ENCODE data around the gene TIMMDC1. TPM values are rescaled to one million over a fixed set of nuclear protein-coding genes. Genes with fewer than 3 reads are reported as not detected.

Gene TIMMDC1
- total RNA-seq, 1 experiment from 2014 or later, result 121 TPM

DNA sequence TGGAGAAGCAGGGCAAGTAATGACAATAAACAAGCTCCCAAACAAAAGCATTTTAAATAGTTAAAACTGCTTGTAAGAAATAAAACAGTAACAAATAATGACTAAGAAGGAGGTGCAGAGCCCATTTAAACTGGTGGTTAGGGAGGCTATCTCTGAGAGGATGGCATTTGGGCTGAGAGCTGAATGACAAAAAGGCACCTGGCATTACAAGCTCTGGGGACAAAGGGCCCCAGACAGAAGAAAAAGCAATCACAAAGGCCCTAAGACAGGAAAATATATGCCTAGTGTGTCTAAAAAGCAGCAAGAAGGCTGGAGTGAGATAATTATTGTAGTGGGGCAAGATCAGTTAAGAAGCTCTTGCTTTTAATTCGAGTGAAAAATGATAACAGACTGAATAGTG, 44.5 kb upstream of the TIMMDC1 start:
- Histone ChIP-seq H3K79me2 (ENCODE audit: insufficient read depth, low read length) (peaks cover 40% of the 10 kb centered on the region), H4K20me1 (ENCODE audit: insufficient read depth) (no peaks in the 10 kb centered on the region), H3K4me1 (ENCODE audit: control insufficient read depth in 1 of 2, insufficient read depth in 2 of 2, low read length in 2 of 2) (no peaks in the 10 kb centered on the region), H3K27ac (ENCODE audit: low read depth, low read length) (no peak overlapping the region), H2AFZ (ENCODE audit: low read depth, low read length, poor library complexity, severe bottlenecking) (no peak overlapping the region), H3K27me3 (ENCODE audit: insufficient read depth, low read length) (no peaks in the 10 kb centered on the region), H3K4me2 (ENCODE audit: low read length) (no peak overlapping the region), H3K9me3 (ENCODE audit: control insufficient read depth in 1 of 2, insufficient read depth in 1 of 2, low read depth in 1 of 2, low read length in 2 of 2) (no peaks in the 10 kb centered on the region), H3K9me2 (ENCODE audit: insufficient read depth) (no peaks in the 10 kb centered on the region), H3K9ac (ENCODE audit: low read length) (no peak overlapping the region), H3K36me3 (ENCODE audit: control insufficient read depth in 1 of 2, insufficient read depth in 2 of 2, low read length in 2 of 2) (peaks cover 38 to 47% of the 10 kb centered on the region in 2 experiments), H3K4me3 (replicated peaks in 1 of 2; ENCODE audit: low read depth in 1 of 2, low read length in 2 of 2) (no peak overlapping the region)
- no peak for TF ChIP-seq RAD21 (IDR thresholded peaks at IDR 0.05; ENCODE audit: low read depth)
- no peak for TF ChIP-seq ZNF274 (IDR thresholded peaks at IDR 0.05; ENCODE audit: low read depth, low read length)
- no peak for TF ChIP-seq EGR1 (IDR thresholded peaks at IDR 0.05; ENCODE audit: low read depth)
- intact Hi-C loops (cut with micrococcal nuclease), result no loop called here
- ChIA-PET POLR2A (no interaction called here), RAD21 (ENCODE audit: low non-redundant PET in 1 of 2, low total read pairs in 2 of 2, uncharacterized antibody in 2 of 2, unreplicated experiment in 2 of 2) (no interaction called here), CTCF (no interaction called here)
- no TSS peak for BruUV-seq (replicated peaks)
- DNase-seq (ENCODE audit: low read depth, low spot score) (no peak), ATAC-seq (no peak)

GRCh38 chr3:119456469-119456868, 41.9 kb upstream of the TIMMDC1 start:
- Histone ChIP-seq H2AFZ (ENCODE audit: low read depth, low read length, poor library complexity, severe bottlenecking) (no peak overlapping the region), H3K79me2 (ENCODE audit: insufficient read depth, low read length) (peaks cover 56% of the 10 kb centered on the region), H4K20me1 (ENCODE audit: insufficient read depth) (no peaks in the 10 kb centered on the region), H3K36me3 (ENCODE audit: control insufficient read depth in 1 of 2, insufficient read depth in 2 of 2, low read length in 2 of 2) (peaks cover 34 to 57% of the 10 kb centered on the region in 2 experiments), H3K9ac (ENCODE audit: low read length) (no peak overlapping the region), H3K4me1 (ENCODE audit: control insufficient read depth in 1 of 2, insufficient read depth in 2 of 2, low read length in 2 of 2) (no peaks in the 10 kb centered on the region), H3K4me2 (ENCODE audit: low read length) (no peak overlapping the region), H3K4me3 (replicated peaks in 1 of 2; ENCODE audit: low read depth in 1 of 2, low read length in 2 of 2) (no peak overlapping the region), H3K9me2 (ENCODE audit: insufficient read depth) (no peaks in the 10 kb centered on the region), H3K27me3 (ENCODE audit: insufficient read depth, low read length) (no peaks in the 10 kb centered on the region), H3K27ac (ENCODE audit: low read depth, low read length) (no peak overlapping the region), H3K9me3 (ENCODE audit: control insufficient read depth in 1 of 2, insufficient read depth in 1 of 2, low read depth in 1 of 2, low read length in 2 of 2) (no peaks in the 10 kb centered on the region)
- RAD21 ChIA-PET (ENCODE audit: low non-redundant PET in 1 of 2, low total read pairs in 2 of 2, uncharacterized antibody in 2 of 2, unreplicated experiment in 2 of 2), result no interaction called here
- intact Hi-C loops (cut with micrococcal nuclease), result no loop called here
- ATAC-seq (no peak), DNase-seq (ENCODE audit: low read depth, low spot score) (no peak)
- CTCF ChIA-PET, result no interaction called here
- BruUV-seq (replicated peaks), result no TSS peak
- TF ChIP-seq ZNF274 (IDR thresholded peaks at IDR 0.05; ENCODE audit: low read depth, low read length), result no peak
- TF ChIP-seq ZFX (IDR thresholded peaks at IDR 0.05), result no peak
- no peak for TF ChIP-seq RAD21 (IDR thresholded peaks at IDR 0.05; ENCODE audit: low read depth)
- TF ChIP-seq SRF (IDR thresholded peaks at IDR 0.05; ENCODE audit: low read depth), result no peak
- TF ChIP-seq EGR1 (IDR thresholded peaks at IDR 0.05; ENCODE audit: low read depth), result no peak
- TF ChIP-seq CBX3 (IDR thresholded peaks at IDR 0.05; ENCODE audit: low read depth), result no peak
- TF ChIP-seq, protein P1, sequence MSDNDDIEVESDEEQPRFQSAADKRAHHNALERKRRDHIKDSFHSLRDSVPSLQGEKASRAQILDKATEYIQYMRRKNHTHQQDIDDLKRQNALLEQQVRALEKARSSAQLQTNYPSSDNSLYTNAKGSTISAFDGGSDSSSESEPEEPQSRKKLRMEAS (IDR thresholded peaks at IDR 0.05), result no peak
- no peak for TF ChIP-seq JUND (IDR thresholded peaks at IDR 0.05)
- TF ChIP-seq EZH2phosphoT487 (IDR thresholded peaks at IDR 0.05; ENCODE audit: borderline replicate concordance), result no peak
- no peak for TF ChIP-seq POLR2A (IDR thresholded peaks at IDR 0.05; ENCODE audit: borderline replicate concordance, extremely low read depth, insufficient read depth, insufficient read length)
- no peak for TF ChIP-seq EZH2 (IDR thresholded peaks at IDR 0.05)
- no peak for TF ChIP-seq YY1 (IDR thresholded peaks at IDR 0.05; ENCODE audit: extremely low read depth, insufficient replicate concordance, low read depth, low read length)
- TF ChIP-seq POLR2AphosphoS5 (IDR thresholded peaks at IDR 0.05; ENCODE audit: low read depth, low read length), result no peak
- TF ChIP-seq ZBTB33 (IDR thresholded peaks at IDR 0.05; ENCODE audit: extremely low read depth, insufficient replicate concordance, low read length), result no peak
- TF ChIP-seq FOSL1 (IDR thresholded peaks at IDR 0.05; ENCODE audit: low read depth), result no peak
- no peak for TF ChIP-seq ELF1 (IDR thresholded peaks at IDR 0.05; ENCODE audit: borderline replicate concordance, low read depth)
- POLR2A ChIA-PET, result no interaction called here
